Ectodermal cell (in vitro differentiated cells): ENCODE data around the gene SEC16B.
"Not testable (repeated sequence)": the region's sequence is repeated elsewhere in the genome, so short reads cannot be mapped to it uniquely, and the experiment has no call there.

Source experiments
- H3K27ac ChIP-seq: 2 replicates; pipeline ENCODE4 v1.7.0; 2013; ENCODE audit warnings: mild to moderate bottlenecking, low read depth, low read length; ENCODE audit not compliant: insufficient read depth, poor library complexity, severe bottlenecking
- H3K27me3 ChIP-seq: 2 replicates; pipeline ENCODE4 v1.7.0; 2013; ENCODE audit warnings: mild to moderate bottlenecking, low read length; ENCODE audit not compliant: insufficient read depth, control insufficient read depth, poor library complexity, severe bottlenecking
- H3K36me3 ChIP-seq: one replicate; pipeline ENCODE4 v1.7.0; 2013; ENCODE audit warnings: low read length; ENCODE audit not compliant: control insufficient read depth, insufficient read depth
- H3K4me1 ChIP-seq: one replicate; pipeline ENCODE4 v1.7.0; 2013; ENCODE audit warnings: low read length; ENCODE audit not compliant: control insufficient read depth, insufficient read depth
- H3K4me3 ChIP-seq: 2 replicates; pipeline ENCODE4 v1.7.0; 2013; ENCODE audit warnings: low read depth, low read length, control low read depth; ENCODE audit not compliant: insufficient read depth
- H3K9me3 ChIP-seq: 2 replicates; pipeline ENCODE4 v1.7.0; 2013; ENCODE audit warnings: mild to moderate bottlenecking, low read length, moderate library complexity; ENCODE audit not compliant: control insufficient read depth
- WGBS, 2 experiments: methylation state at CpG; one replicate each; pipeline ENCODE4 v1.1.7; 2013; ENCODE audit warnings: missing lambda C conversion rate in 2 of 2; 5-methylcytosine and 5-hydroxymethylcytosine counted together

Gene SEC16B

GRCh38 chr1:178004926-178005391 lies 35.1 kb upstream of the SEC16B start:
- H3K4me1 ChIP-seq, result no peaks in the 10 kb centered on the region
- WGBS, 2 experiments, result 86 to 88% methylated on average over 6 of the region's 6 CpGs
- no peaks in the 10 kb centered on the region for H3K36me3 ChIP-seq
- no peak overlapping the region for H3K27ac ChIP-seq
- H3K9me3 ChIP-seq, result no peaks in the 10 kb centered on the region
- H3K27me3 ChIP-seq, result no peaks in the 10 kb centered on the region
- no peak overlapping the region for H3K4me3 ChIP-seq

- Histone ChIP-seq H3K4me1 (peaks cover 14% of the 10 kb centered on the region), H3K4me3 (no peak overlapping the region)
These were observed 29.1 kb upstream of the SEC16B start for GRCh38 chr1:177998696-177999631.

GRCh38 chr1:177996957-177997356 lies 27.1 kb upstream of the SEC16B start:
- no peaks in the 10 kb centered on the region for H3K27me3 ChIP-seq
- H3K9me3 ChIP-seq, result no peaks in the 10 kb centered on the region
- no peak overlapping the region for H3K4me3 ChIP-seq
- peaks cover 14% of the 10 kb centered on the region for H3K4me1 ChIP-seq
- no peaks in the 10 kb centered on the region for H3K36me3 ChIP-seq
- WGBS, 2 experiments, result 48 to 49% methylated on average over 5 of the region's 5 CpGs
- no peak overlapping the region for H3K27ac ChIP-seq

More at GRCh38 chr1:177998696-177999631, 29.1 kb upstream of the SEC16B start:
- no peaks in the 10 kb centered on the region for H3K36me3 ChIP-seq
- 80 to 89% methylated on average over 3 to 4 of the region's 4 CpGs for WGBS, 2 experiments
- no peaks in the 10 kb centered on the region for H3K9me3 ChIP-seq
- no peaks in the 10 kb centered on the region for H3K27me3 ChIP-seq
- no peak overlapping the region for H3K27ac ChIP-seq

GRCh38 chr1:177995369-177995768 lies 25.5 kb upstream of the SEC16B start:
- Histone ChIP-seq H3K36me3 (no peaks in the 10 kb centered on the region), H3K9me3 (no peaks in the 10 kb centered on the region), H3K4me3 (no peak overlapping the region), H3K27ac (no peak overlapping the region), H3K27me3 (no peaks in the 10 kb centered on the region), H3K4me1 (peaks cover 14% of the 10 kb centered on the region)
- 90 to 92% methylated on average over 5 of the region's 5 CpGs for WGBS, 2 experiments

GRCh38 chr1:177986281-177986680 lies 16.4 kb upstream of the SEC16B start:
- not testable (repeated sequence) for H3K27ac ChIP-seq, H3K9me3 ChIP-seq, H3K36me3 ChIP-seq, H3K4me3 ChIP-seq, H3K27me3 ChIP-seq, H3K4me1 ChIP-seq
- 71 to 73% methylated on average over 5 of the region's 5 CpGs for WGBS, 2 experiments

GRCh38 chr1:177984761-177985160 lies 14.9 kb upstream of the SEC16B start:
- no peak overlapping the region for H3K4me3 ChIP-seq
- WGBS, 2 experiments, result 94 to 96% methylated on average over 1 of the region's 1 CpG
- H3K9me3 ChIP-seq, result no peaks in the 10 kb centered on the region
- H3K36me3 ChIP-seq, result no peaks in the 10 kb centered on the region
- peaks cover 3% of the 10 kb centered on the region for H3K4me1 ChIP-seq
- no peaks in the 10 kb centered on the region for H3K27me3 ChIP-seq
- H3K27ac ChIP-seq, result no peak overlapping the region

- H3K4me1 ChIP-seq, result peaks cover 3% of the 10 kb centered on the region
- H3K4me3 ChIP-seq, result no peak overlapping the region
- H3K9me3 ChIP-seq, result no peaks in the 10 kb centered on the region
- H3K27me3 ChIP-seq, result no peaks in the 10 kb centered on the region
- WGBS, 2 experiments, result 45 to 55% methylated on average over 3 of the region's 3 CpGs
- H3K36me3 ChIP-seq, result no peaks in the 10 kb centered on the region
- no peak overlapping the region for H3K27ac ChIP-seq
These were observed 14.3 kb upstream of the SEC16B start for GRCh38 chr1:177984136-177984525.

- no peak overlapping the region for H3K4me3 ChIP-seq
- no peaks in the 10 kb centered on the region for H3K36me3 ChIP-seq
- no peaks in the 10 kb centered on the region for H3K27me3 ChIP-seq
- H3K4me1 ChIP-seq, result peaks cover 3% of the 10 kb centered on the region
- WGBS, 2 experiments, result 60 to 73% methylated on average over 3 of the region's 3 CpGs
- no peak overlapping the region for H3K27ac ChIP-seq
- H3K9me3 ChIP-seq, result no peaks in the 10 kb centered on the region
These were observed 13.8 kb upstream of the SEC16B start for GRCh38 chr1:177983482-177984135.

GRCh38 chr1:177983077-177983476 lies 13.2 kb upstream of the SEC16B start:
- no peaks in the 10 kb centered on the region for H3K9me3 ChIP-seq
- peaks cover 3% of the 10 kb centered on the region for H3K4me1 ChIP-seq
- no peak overlapping the region for H3K27ac ChIP-seq
- 81 to 95% methylated on average over 5 of the region's 5 CpGs for WGBS, 2 experiments
- no peak overlapping the region for H3K4me3 ChIP-seq
- no peaks in the 10 kb centered on the region for H3K27me3 ChIP-seq
- H3K36me3 ChIP-seq, result no peaks in the 10 kb centered on the region

- Histone ChIP-seq H3K4me3 (no peak overlapping the region), H3K9me3 (no peaks in the 10 kb centered on the region), H3K36me3 (no peaks in the 10 kb centered on the region), H3K4me1 (peaks cover 3% of the 10 kb centered on the region), H3K27me3 (no peaks in the 10 kb centered on the region), H3K27ac (no peak overlapping the region)
- 86 to 95% methylated on average over 1 of the region's 1 CpG for WGBS, 2 experiments
These were observed 11.3 kb upstream of the SEC16B start for GRCh38 chr1:177981200-177981599.
